Measurements from ENCODE around the gene TMEM151B.

Gene TMEM151B

GRCh38 chr6:44243345-44243744 is 26.9 kb upstream of the TMEM151B start:
- TF ChIP-seq, protein P1, sequence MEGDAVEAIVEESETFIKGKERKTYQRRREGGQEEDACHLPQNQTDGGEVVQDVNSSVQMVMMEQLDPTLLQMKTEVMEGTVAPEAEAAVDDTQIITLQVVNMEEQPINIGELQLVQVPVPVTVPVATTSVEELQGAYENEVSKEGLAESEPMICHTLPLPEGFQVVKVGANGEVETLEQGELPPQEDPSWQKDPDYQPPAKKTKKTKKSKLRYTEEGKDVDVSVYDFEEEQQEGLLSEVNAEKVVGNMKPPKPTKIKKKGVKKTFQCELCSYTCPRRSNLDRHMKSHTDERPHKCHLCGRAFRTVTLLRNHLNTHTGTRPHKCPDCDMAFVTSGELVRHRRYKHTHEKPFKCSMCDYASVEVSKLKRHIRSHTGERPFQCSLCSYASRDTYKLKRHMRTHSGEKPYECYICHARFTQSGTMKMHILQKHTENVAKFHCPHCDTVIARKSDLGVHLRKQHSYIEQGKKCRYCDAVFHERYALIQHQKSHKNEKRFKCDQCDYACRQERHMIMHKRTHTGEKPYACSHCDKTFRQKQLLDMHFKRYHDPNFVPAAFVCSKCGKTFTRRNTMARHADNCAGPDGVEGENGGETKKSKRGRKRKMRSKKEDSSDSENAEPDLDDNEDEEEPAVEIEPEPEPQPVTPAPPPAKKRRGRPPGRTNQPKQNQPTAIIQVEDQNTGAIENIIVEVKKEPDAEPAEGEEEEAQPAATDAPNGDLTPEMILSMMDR (IDR thresholded peaks at IDR 0.05; ENCODE audit: control insufficient read depth, extremely low read depth, insufficient read depth), result no peak
- DNase-seq (ENCODE audit: low read depth), result no peak

DNA sequence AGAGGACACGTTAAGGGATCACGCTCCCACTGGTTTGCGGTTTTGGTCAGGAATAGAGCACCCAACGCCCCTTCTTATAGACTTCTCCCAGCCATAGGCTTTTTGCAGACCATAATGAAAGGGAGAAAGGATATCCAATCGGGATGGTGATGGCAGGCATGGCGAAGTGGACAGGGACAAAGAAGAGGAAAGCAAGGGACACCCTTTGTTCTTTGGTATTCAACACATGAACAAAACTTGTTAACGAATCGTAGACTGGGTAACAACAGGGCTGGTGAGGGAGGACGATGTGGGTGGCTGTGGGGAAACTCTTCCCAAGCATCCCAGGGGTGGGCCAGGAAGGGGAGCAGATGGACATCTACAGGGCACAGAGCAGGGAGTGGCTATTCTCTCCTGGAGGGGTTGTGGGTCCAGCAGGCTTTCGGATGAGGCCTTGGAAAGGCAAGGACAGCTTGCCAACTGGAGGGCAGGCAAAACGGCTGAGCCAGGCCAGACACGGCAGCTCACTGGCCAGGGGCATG is 24.8 kb upstream of the TMEM151B start:
- no peak for DNase-seq (ENCODE audit: low read depth)
- TF ChIP-seq, protein P1 (IDR thresholded peaks at IDR 0.05; ENCODE audit: control insufficient read depth, extremely low read depth, insufficient read depth), result no peak

More at GRCh38 chr6:44243345-44243744, 26.9 kb upstream of the TMEM151B start:
- H3K4me3 ChIP-seq (ENCODE audit: low read depth, low read length), result no peak overlapping the region

GRCh38 chr6:44245912-44246662 is 24.2 kb upstream of the TMEM151B start:
- peak; percentile 68 for DNase-seq (ENCODE audit: low read depth)
- H3K4me3 ChIP-seq (ENCODE audit: low read depth, low read length), result peak overlapping the region; percentile 93
- TF ChIP-seq, protein P1 (IDR thresholded peaks at IDR 0.05; ENCODE audit: control insufficient read depth, extremely low read depth, insufficient read depth), result peak; percentile 59

More for the DNA sequence above, 24.8 kb upstream of the TMEM151B start:
- peak overlapping the region; percentile 93 for H3K4me3 ChIP-seq (ENCODE audit: low read depth, low read length)

- TF ChIP-seq, protein P1 (IDR thresholded peaks at IDR 0.05; ENCODE audit: control insufficient read depth, extremely low read depth, insufficient read depth), result no peak
- peak; percentile 98 for DNase-seq (ENCODE audit: low read depth)
- H3K4me3 ChIP-seq (ENCODE audit: low read depth, low read length), result peak within 1 kb of the TSS; percentile 93
Observed at GRCh38 chr6:44246663-44247337, 23.4 kb upstream of the TMEM151B start, which contains the start of gene HSP90AB1. HSP90AB1 (plus strand) TSS chr6:44247101; CDS start chr6:44248630, 1,529 bp downstream.

- DNase-seq (ENCODE audit: low read depth), result no peak
- TF ChIP-seq, protein P1 (IDR thresholded peaks at IDR 0.05; ENCODE audit: control insufficient read depth, extremely low read depth, insufficient read depth), result no peak
- H3K4me3 ChIP-seq (ENCODE audit: low read depth, low read length), result peak overlapping the region; percentile 93
Observed at GRCh38 chr6:44247338-44248302, 22.6 kb upstream of the TMEM151B start.

DNA sequence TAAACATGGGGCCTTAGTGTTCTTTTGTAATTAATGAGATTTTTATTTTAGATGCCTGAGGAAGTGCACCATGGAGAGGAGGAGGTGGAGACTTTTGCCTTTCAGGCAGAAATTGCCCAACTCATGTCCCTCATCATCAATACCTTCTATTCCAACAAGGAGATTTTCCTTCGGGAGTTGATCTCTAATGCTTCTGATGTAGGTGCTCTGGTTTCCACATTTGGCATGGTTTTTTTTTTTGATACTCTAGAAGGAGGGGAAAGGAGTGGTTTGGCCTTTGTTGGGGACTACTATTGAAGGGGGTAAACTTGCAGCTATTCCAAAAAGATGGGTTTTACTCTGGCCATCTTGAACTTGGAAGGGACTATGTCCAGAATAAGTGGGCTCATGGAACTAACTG is 21.7 kb upstream of the TMEM151B start:
- TF ChIP-seq, protein P1 (IDR thresholded peaks at IDR 0.05; ENCODE audit: control insufficient read depth, extremely low read depth, insufficient read depth), result no peak
- no peak for DNase-seq (ENCODE audit: low read depth)
- H3K4me3 ChIP-seq (ENCODE audit: low read depth, low read length), result peak overlapping the region; percentile 93

Measured in LNCaP clone FGC (cell line).